NCI-H82 treated with DMSO at 0.1 percent for 48 hours (cell line): Measurements from ENCODE around the gene PIP4K2A.
"Not testable (repeated sequence)": the region's sequence is repeated elsewhere in the genome, so short reads cannot be mapped to it uniquely, and the experiment has no call there.

ENCODE experiments used
- DNase-seq: peaks from one replicate; lab custom pipeline; 2025; ENCODE audit not compliant: unreplicated experiment; lab: John Stamatoyannopoulos, UW

The PIP4K2A gene

DNA sequence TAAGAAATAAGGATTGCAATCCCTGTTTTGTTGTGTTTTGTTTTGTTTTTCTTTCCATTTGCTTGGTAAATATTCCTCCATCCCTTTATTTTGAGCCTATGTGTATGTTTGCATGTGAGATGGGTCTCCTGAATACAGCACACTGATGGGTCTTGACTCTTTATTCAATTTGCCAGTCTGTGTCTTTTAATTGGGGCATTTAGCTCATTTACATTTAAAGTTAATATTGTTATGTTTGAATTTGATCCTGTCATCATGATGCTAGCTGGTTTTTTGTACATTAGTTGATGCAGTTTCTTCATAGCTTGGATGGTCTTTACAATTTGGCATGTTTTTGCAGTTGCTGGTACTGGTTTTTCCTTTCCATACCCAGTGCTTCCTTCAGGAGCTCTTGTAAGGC lies 190.0 kb downstream of the PIP4K2A start:
- DNase-seq: not testable (repeated sequence)

DNA sequence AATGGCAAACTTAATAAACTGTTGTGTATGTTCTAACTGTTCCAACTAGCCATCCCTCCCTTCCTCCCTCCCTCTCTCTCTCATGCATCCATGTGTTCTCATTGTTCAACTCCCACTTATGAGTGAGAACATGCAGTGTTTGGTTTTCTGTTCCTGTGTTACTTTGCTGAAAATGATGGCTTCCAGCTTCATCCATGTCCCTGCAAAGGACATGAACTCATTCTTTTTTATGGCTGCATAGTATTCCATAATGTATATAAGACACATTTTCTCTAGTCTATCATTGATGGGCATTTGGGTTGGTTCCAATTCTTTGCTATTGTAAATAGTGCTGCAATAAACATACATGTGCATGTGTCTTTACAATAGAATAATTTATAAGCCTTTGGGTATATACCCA lies 193.7 kb downstream of the PIP4K2A start:
- not testable (repeated sequence) for DNase-seq

DNA sequence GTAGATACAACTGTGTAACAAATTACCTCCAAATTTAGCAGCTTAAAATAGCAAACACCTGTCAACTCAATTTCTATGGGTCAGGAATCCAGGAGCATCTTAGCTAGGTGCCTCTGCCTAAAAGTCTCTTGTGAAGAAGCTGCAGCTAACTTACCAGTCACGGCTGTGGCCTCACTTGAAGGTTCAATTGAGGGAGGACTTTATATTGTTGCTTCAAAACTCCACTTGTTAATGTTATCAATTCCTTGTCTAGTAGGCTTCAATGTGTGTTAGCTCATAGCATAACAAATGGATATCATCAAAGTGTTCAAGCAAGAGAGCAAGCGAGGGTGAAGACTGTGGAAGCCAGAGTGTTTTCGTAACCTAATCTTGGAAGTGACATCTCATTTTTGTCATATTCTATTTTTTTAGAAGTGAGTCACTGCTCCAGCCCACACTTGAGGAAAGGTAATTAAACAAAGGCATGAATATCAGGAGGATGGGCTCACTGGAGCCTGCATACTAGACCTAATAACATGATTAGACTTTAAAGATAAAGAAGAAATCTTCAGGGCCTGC lies 196.1 kb downstream of the PIP4K2A start:
- no peak for DNase-seq

DNA sequence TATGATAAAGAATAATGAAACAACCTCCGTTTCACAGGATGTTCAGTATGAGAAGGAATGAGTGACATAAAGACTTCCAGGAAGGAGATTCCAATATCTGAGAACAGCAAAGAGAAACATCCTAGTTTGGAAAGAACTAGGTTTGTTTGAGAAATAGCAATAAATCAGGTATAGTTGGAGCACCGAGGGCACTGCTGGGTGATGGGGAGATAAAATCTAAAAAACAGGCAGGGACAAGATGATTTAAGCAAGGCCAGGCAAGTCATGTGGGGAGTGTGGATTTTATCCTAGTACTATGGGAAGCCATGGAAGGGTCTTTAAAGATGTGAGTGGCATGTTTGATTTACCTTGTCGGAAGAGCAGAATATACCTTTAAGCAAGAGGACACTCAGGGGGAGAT lies 199.4 kb downstream of the PIP4K2A start:
- DNase-seq: no peak

DNA sequence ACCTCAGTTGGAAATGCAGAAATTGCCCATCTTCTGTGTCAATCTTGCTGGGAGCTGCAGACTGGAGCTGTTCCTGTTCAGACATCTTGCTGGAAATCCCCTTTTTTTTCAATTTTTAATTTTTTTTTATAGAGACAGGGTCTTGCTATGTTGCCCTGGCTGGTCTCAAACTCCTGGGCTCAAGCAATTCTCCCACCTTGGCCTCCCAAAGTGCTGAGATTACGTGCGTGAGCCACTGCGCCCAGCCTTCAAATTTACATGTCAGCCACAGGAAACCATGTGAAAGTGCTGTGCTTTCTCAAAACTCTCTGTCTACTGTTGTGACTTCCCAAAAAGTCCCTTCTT lies 200.0 kb downstream of the PIP4K2A start:
- DNase-seq: not testable (repeated sequence)

DNA sequence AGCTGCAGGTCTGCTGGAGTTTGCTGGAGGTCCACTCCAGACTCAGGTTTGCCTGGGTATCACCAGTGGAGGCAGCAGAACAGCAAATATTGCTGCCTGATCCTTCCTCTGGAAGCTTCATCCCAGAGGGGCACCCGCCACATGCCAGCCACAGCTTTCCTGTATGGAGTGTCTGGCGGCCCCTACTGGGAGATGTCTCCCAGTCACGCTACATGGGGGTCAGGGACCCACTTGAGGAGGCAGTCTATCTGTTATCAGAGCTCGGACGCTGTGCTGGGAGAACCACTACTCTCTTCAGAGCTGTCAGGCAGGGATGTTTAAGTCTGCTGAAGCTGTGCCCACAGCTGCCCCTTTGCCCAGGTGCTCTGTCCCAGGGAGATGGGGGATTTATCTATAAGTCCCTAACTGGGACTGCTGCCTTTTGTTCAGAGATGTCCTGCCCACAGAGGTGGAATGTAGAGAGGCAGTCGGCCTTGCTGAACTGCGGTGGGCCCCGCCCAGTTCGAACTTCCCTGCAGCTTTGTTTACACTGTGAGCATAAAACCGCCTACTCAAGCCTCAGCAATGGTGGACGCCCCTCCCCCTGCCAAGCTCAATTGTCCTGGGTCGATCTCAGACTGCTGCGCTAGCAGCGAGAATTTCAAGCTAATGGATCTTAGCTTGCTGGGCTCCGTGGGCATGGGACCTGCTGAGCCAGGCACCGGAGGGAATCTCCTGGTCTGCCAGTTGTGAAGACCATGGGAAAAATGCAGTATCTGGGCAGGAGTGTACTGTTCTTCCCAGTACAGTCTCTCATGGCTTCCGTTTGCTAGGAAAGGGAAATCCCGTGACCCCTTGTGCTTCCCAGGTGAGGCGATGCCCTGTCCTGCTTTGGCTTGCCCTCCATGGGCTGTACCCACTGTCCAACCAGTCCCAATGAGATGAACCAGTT lies 200.6 kb downstream of the PIP4K2A start:
- DNase-seq: not testable (repeated sequence)

DNA sequence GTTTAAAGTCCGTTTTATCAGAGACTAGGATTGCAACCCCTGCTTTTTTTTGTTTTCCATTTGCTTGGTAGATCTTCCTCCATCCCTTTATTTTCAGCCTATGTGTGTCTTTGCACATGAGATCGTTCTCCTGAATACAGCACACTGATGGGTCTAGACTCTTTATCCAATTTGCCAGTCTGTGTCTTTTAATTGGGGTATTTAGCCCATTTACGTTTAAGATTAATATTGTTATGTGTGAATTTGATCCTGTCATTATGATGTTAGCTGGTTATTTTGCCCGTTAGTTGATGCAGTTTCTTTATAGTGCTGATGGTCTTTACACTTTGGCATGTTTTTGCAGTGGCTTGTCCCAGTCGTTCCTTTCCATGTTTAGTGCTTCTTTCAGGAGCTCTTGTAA lies 202.4 kb downstream of the PIP4K2A start:
- DNase-seq: not testable (repeated sequence)

DNA sequence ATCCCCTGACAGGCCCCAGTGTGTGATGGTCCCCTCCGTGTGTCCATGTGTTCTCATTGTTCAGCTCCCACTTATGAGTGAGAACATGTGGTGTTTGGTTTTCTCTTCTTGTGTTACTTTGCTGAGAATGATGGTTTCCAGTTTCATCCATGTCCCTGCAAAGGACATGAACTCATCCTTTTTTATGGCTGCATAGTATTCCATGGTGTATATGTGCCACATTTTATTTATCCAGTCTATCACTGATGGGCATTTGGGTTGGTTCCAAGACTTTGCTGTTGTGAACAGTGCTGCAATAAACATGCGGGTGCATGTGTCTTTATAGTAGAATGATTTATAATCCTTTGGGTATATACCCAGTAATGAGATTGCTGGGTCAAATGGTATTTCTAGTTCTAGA lies 206.2 kb downstream of the PIP4K2A start:
- DNase-seq: not testable (repeated sequence)

DNA sequence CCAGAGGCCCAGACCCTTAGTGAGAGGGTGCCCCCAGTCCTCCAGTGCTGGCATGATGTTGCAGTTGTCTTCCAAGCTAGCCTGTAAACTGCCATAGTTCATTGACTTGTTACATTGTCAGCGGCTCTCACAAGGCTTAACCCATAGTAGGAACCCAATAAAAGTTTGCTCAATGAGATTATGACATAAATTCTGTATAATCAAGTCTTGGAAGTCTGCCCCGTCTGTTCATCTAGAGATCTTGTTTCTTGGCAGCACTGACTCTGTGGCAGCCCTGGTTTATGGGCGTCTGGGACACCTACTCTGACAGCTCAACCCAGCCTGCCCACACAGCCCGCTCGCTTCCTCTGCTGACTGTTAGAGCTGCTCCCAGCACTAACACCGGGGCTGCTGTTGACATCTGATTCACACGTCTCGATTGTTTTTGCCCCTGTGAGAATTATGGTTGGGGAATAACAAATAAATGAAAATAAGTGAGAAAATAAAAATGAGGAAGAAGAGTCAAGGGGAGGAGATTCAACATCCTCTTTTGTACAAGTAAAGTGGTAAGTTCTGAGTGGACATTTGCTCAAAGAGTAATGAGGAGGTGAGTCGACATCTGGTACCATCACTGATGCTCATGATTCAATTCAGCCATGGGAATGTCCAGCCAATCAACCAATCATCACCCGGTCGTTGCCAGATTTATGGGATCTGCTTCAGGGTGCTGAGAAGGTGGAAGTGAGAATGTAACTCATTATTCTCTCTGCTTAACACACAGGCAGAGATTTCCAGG lies 208.3 kb downstream of the PIP4K2A start:
- no peak for DNase-seq

DNA sequence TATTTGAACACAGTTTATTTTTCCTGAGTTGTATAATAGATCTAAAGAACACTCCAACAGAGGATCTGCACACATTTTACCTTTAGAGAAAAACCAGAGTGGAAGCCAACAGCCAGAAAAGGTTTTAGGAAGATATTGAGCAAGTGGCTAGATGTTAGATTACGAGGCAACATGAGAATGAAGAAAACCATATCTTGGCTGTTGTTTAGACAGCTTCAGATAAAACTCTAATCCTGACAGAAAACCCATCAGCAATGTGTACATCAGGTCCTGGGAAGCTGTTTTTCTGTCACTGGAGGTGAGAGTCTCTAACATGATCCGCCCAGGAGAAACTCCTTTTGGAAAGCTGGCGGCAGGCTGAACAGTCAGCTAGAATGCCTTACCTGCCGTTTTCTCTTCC lies 209.6 kb downstream of the PIP4K2A start:
- no peak for DNase-seq

DNA sequence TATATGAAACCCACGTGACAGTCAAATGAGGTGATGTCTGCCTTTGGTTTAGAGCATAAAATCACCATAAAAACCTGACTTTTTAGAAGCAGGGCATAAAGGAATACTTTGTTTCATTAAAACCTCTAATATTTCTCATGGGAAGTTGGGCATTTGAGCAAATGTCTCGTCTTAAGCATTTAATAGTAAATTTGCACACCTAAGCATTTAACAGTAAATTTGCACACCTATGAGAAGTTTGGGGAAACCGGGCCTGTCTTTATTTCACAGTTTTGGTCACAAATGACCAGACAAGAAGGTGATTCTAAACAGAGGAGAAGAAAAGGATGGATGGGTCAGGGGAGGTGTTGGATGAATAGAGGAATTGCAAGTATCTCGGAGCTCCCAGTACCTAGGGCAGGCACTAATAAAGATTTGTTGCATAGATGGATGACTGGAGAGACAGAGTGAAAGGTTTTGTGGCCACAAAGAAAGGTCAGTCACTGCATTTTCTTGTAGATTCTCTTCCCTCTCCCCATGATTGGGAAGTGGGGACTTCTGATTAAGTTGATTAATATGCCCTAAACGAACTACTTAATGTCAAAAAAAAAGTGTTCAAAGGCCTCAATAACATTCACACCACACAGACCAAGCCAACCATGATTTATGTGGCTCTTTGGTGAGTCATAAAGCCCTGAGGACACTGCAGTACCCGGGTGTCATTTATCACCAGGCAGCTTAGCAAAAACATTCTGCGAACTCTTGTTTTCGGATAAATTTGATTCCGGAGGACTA lies 210.9 kb downstream of the PIP4K2A start:
- DNase-seq: no peak

DNA sequence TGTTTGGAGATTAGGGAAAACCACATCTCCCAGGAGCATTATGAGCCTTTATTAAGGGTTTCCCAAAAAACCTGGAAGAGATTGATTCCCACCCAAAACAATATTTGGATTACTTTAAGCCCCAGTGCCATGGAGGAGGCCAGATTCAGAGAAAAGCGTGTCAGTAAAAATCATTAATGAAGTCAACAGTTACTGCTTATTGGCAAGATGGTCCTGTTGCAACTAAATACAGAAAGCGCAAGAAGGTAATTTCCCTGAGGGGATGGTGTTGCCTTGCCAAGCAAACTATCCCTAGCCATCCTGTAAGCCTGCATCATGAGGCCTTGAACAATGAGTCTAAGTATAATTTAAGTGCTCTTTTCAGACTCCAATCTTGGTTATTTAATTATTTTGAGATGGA lies 212.5 kb downstream of the PIP4K2A start:
- DNase-seq: no peak

DNA sequence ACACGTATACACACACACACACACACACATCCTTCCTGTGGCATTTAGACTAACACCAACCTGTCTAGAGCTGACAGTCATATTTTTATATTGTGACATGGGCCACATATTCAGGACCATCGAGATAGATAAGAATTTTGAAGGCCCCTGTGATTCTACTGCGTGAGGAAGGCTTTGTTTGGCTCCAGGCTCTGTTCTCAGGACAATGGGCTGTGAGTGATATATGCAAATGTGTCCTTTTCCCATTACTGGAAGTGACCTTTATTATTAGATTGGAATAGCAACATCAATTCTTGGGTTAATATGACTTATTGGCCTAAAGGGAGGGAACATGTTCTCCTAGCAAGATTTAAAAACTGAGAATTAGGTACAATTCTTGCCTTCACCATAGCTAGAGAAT lies 213.0 kb downstream of the PIP4K2A start:
- no peak for DNase-seq

DNA sequence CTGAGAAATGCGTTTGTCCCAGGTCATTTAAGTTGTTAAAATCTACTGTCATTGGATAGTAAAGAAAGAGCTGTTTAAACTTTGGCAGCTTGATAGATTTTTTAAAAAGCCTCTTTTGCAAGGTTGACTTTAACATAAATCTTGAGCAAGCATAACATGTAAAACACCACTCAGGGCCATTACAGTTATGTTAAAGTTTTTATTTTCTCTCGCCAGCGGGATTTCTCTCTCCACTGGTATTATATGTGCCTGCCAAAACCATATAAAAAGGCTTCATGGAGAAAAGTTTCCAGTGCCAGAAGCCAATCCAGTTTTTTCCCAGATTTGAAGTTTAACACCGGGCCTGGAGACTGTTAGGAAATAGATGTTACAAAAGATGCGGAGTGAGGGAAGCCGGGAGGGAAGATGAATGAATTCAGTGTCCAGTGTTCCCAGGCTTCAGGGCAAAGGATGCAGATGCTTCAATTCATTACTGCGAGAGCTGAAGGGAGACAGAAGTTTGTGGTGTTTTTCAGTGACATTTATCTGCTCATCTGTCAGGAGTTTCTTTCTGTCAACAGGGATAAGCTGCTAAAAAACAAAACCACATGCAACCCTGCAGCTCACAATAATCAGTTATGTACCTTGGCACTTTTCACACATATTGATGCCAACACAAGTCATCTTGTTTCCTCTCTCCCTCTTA lies 213.6 kb downstream of the PIP4K2A start:
- no peak for DNase-seq

DNA sequence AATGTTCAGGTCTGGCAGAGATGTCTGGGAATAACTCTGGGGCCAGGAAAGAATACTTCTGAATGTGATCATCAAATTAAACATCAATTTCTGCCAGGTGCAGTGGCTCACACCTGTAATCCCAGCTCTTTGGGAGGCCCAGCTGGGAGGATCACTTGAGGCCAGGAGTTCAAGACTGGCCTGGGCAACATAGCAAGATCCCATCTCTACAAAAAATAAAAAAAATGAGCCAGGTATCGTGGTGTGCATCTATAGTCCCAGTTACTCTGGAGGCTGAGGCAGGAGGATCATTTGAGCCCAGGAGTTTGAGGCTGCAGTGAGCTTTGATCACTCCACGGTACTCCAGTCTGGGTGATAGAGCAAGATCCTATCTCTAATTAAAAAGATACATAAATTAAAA lies 214.4 kb downstream of the PIP4K2A start:
- not testable (repeated sequence) for DNase-seq

DNA sequence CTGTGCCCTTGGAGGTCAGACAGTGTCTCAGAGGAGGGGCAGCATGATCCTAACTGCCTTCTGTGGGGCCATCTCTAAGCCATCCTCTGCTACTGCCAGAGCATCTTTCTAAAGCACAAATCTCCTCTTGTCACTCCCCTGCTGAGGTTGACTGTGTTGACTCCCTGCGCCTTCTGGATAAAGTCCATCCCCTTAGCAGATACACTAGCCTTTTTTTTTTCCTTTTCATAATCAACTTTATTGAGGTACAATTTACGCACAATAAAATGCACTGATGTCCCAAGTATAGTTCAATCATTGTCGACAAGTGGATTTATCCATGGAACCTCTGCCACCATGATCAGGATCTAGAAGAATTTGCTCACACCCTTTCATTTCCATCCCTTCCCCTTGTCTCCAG lies 219.0 kb downstream of the PIP4K2A start:
- no peak for DNase-seq

DNA sequence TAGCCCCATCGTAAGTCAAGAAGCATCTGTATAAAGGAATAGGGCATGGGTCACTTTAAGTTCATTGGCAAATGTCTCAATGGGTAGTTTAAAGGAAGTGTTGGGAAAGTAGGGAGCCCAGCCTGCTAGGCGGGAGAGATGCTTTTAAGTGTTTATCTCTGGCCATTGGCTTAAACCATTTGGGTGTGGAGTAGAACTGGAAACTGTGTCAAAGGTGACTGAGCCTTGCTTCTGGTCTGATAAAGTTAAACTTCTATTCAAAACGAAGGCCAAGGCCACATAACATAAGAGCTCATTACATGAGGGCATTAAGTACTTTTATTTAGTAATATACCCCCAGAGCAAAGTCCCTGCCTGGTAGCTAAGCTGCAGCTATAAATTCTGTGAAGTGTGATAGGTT lies 220.4 kb downstream of the PIP4K2A start:
- DNase-seq: no peak

DNA sequence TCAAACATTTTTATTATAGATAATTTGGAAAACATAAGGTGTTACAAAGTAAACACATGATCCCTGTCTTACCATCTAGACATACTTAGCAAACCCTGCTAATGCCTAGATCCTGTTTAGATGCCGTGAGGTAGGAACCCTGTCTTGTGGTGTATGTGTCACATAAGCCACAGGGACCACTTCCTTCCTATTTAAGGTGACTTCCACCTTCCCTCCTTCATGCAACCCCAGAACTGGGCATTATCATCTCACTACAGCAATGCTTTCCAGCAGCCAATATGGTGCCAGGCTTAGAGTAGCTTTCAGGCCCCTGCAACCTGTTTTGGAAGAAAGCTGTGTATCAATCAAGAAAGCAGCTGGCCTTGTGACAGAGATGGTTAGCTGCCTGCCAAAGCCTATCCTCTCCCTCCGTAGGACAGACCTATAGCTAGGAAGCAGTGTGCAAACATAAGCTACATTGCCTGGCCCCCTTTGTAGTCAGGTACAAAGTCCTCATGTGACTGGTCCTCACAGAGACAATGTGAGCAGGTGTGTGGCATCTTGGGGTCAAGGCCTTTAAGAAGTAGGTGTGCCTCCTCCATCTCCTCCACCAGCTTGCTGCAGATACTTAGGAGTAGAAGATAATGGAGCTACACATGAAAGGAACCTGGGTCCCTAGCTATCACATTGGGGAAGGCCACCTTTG lies 222.3 kb downstream of the PIP4K2A start:
- DNase-seq: no peak

DNA sequence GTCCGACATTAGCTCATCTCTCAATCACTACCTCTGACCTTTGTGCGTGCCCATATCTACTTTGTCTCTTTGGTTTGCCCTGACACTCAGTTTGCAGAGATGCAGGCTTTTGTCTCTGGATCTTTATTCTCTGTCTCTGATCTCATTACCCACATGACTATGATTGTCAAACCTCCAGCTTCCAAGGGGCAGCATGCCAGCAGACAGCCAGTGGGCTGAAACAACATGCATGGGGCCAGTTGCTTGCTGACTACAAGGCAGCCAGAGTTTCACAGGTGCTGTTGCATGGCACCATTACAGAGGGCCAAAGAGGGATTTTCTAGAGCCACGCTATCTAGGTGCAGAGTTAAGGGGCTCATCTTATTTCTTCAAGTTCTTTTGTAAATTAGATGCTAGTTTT lies 222.9 kb downstream of the PIP4K2A start:
- no peak for DNase-seq

DNA sequence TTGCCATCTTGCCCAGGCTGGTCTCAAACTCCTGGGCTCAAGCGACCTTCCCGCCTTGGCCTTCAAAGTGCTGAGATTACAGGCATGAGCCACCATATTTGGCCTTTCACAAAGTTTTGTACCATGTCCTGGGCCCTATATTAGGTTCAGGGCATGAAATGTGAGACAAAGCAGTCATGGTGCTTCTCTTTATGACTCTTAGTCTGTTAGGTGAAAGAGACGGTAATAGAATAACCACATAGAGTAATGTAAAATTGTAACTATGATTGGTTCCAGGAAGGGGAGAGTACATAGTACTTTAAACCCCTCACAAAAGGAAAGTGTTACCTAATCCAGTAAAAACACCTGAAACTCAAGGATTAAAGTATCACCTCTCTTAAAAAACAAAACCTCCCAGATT lies 224.4 kb downstream of the PIP4K2A start:
- DNase-seq: no peak
